Small intestine (tissue), 7 donors: Measurements from ENCODE around the gene CCDC107. TPM values are rescaled to one million over a fixed set of nuclear protein-coding genes. Genes with fewer than 3 reads are reported as not detected.

Experiments used
- DNase-seq, 2 donors: peaks; one replicate each; pipeline versions ENCODE4 v3.0.0 to v3.0.0-alpha.2; 2013
- FAIRE-seq: peaks from 2 replicates; lab custom pipeline; 2012; peaks lifted over from hg19 to GRCh38; lab: Jason Lieb, UNC
- H3K27ac ChIP-seq, 3 donors: one replicate each; pipeline ENCODE4 v1.5.1; 2013; ENCODE audit warnings: low read length in 2 of 3, mild to moderate bottlenecking in 2 of 3, control low read depth in 1 of 3, inconsistent platforms in 1 of 3, low read depth in 1 of 3, moderate library complexity in 1 of 3
- H3K27me3 ChIP-seq, 3 donors: one replicate each; pipeline ENCODE4 v1.6.1; 2013; ENCODE audit warnings: low read length in 3 of 3, inconsistent platforms in 1 of 3; ENCODE audit not compliant: control insufficient read depth in 3 of 3, insufficient read depth in 3 of 3
- H3K36me3 ChIP-seq, 3 donors: one replicate each; pipeline ENCODE4 v1.6.1; 2013; ENCODE audit warnings: low read length in 3 of 3, inconsistent platforms in 1 of 3, low read depth in 1 of 3, mild to moderate bottlenecking in 1 of 3, moderate library complexity in 1 of 3; ENCODE audit not compliant: control insufficient read depth in 3 of 3, insufficient read depth in 2 of 3
- H3K4me1 ChIP-seq, 3 donors: one replicate each; pipeline ENCODE4 v1.6.1; 2013; ENCODE audit warnings: low read length in 2 of 3, inconsistent platforms in 1 of 3, low read depth in 1 of 3, mild to moderate bottlenecking in 1 of 3, moderate library complexity in 1 of 3; ENCODE audit not compliant: control insufficient read depth in 3 of 3, insufficient read depth in 2 of 3
- H3K4me3 ChIP-seq, 3 donors: one replicate each; pipeline ENCODE4 v1.5.1; 2013; ENCODE audit warnings: low read length in 3 of 3, control low read depth in 1 of 3, inconsistent platforms in 1 of 3, low read depth in 1 of 3, mild to moderate bottlenecking in 1 of 3, moderate library complexity in 1 of 3
- H3K9me3 ChIP-seq, 2 donors: one replicate each; pipeline ENCODE4 v1.6.1; 2013; ENCODE audit warnings: low read depth in 1 of 2, low read length in 1 of 2; ENCODE audit not compliant: control insufficient read depth in 2 of 2, insufficient read depth in 1 of 2
- WGBS, 3 donors: extraction: QIAGEN DNeasy Blood & Tissue Kit; methylation state at CpG; one replicate each; pipeline ENCODE4 v1.1.7; 2013; 5-methylcytosine and 5-hydroxymethylcytosine counted together
- polyA plus RNA-seq, 4 donors: library from polyadenylated mRNA; stranded (reverse) in 3 of 4; unstranded in 1 of 4; fragments of 200-250 nt in 3 of 4; fragments of 120-200 nt in 1 of 4; gene quantifications; one replicate each; pipeline versions ENCODE4 v1.2.1 to v1.2.3, GENCODE V29; 2013
- donor health status: healthy with polysubstance abuse.
- donor health status: control.
- donor health status: control.
- donor health status: Bipolar disorder and iron deficiency.
- donor health status: healthy.

The CCDC107 gene
- polyA plus RNA-seq, 4 donors: 10.6 to 49.0 (median 27.3) TPM

DNA sequence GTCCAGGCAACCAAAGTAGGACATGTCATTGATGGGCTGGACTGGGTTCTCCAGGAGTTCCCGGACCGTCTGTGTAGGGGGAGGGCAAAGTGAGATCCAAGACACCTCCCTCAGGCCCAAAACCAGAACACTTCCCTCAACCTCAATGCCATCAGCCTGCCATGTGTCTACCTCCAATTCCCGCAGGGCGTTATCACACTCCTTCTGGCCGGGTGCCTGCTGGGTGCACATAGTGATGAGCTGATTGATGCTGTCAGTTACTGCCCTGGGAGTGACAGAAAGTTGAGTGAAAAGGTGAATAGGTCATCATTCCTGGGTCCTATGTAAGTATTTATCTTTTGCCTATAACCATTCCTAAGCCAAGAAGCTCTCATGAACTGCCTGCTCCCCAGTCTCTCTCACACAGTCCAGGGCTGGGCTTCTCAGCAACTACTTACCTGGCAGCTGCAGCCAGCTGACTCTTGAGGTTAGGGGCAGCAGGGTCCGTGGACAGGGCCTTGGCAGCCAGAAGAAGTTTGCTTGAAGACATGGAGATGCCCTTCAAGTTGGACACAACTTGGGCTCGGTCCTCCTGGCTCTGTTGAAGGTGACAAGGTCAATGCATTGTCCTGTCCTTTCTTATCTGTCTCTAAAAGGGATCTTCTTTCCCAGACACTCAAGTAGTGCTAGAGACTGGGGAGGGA lies 52.9 kb downstream of the CCDC107 start:
- no peaks in the 10 kb centered on the region for H3K4me1 ChIP-seq
- DNase-seq (no peak), FAIRE-seq (no peak)
- H3K27me3 ChIP-seq: no peaks in the 10 kb centered on the region
- no peaks in the 10 kb centered on the region for H3K9me3 ChIP-seq
- H3K4me3 ChIP-seq: no peak overlapping the region
- WGBS, 3 donors: 78 to 85% (median 83%) methylated on average over 7 of the region's 7 CpGs
- H3K36me3 ChIP-seq: peaks cover 34 to 85% (median 63%) of the 10 kb centered on the region in 3 donors
- H3K27ac ChIP-seq: no peak overlapping the region

Other genes with a start within 250 kb of the CCDC107 start
- gene RUSC2, start 168.2 kb upstream of the CCDC107 start, polyA plus RNA-seq: 1 to 10 TPM; 2.2 to 8.9 (median 5.2) TPM
- gene TESK1, start 53.0 kb upstream of the CCDC107 start, polyA plus RNA-seq: 10 to 100 TPM; 22.4 to 53.0 (median 43.1) TPM
- 1 to 10 TPM in 3 of 4 donors, under 1 TPM in 1; 0.54 to 2.3 (median 1.6) TPM for gene CD72, start 39.9 kb upstream of the CCDC107 start, polyA plus RNA-seq
- gene SIT1, start 7.4 kb upstream of the CCDC107 start, polyA plus RNA-seq: 1 to 10 TPM in 3 of 4 donors, under 1 TPM in 1; 0.89 to 5.9 (median 1.4) TPM
- 100 to 1,000 TPM in 1 of 4 donors, not detected in 3; 269 TPM for gene RMRP, start 273 bp upstream of the CCDC107 start, polyA plus RNA-seq
- 1 to 10 TPM in 2 of 4 donors, under 1 TPM in 2; 0.54 to 8.7 (median 3.3) TPM for gene ARHGEF39, start 6.9 kb downstream of the CCDC107 start, polyA plus RNA-seq
- 100 to 1,000 TPM in 1 of 4 donors, 1 to 10 TPM in 2, under 1 TPM in 1; 0.09 to 172 (median 4.4) TPM for gene CA9, start 15.6 kb downstream of the CCDC107 start, polyA plus RNA-seq
- 100 to 1,000 TPM in 1 of 4 donors, 10 to 100 TPM in 3; 23.0 to 253 (median 81.2) TPM for gene TPM2, start 31.6 kb downstream of the CCDC107 start, polyA plus RNA-seq
- 100 to 1,000 TPM in 1 of 4 donors, 10 to 100 TPM in 3; 82.1 to 103 (median 88.5) TPM for gene TLN1, start 73.9 kb downstream of the CCDC107 start, polyA plus RNA-seq
- 10 to 100 TPM; 22.3 to 31.2 (median 27.7) TPM for gene CREB3, start 74.4 kb downstream of the CCDC107 start, polyA plus RNA-seq
- 100 to 1,000 TPM in 3 of 4 donors, 10 to 100 TPM in 1; 63.4 to 176 (median 136) TPM for gene GBA2, start 90.9 kb downstream of the CCDC107 start, polyA plus RNA-seq
- 10 to 100 TPM in 3 of 4 donors, 1 to 10 TPM in 1; 8.1 to 20.9 (median 15.4) TPM for gene RGP1, start 91.0 kb downstream of the CCDC107 start, polyA plus RNA-seq
- gene MSMP, start 96.0 kb downstream of the CCDC107 start, polyA plus RNA-seq: under 1 TPM in 2 of 4 donors, not detected in 2; 0.18 to 0.52 TPM
- gene NPR2, start 133.3 kb downstream of the CCDC107 start, polyA plus RNA-seq: 10 to 100 TPM in 1 of 4 donors, 1 to 10 TPM in 2, under 1 TPM in 1; 0.89 to 12.0 (median 4.9) TPM
- under 1 TPM in 2 of 4 donors, not detected in 2; 0.49 to 0.72 TPM for gene SPAG8, start 154.0 kb downstream of the CCDC107 start, polyA plus RNA-seq
- 100 to 1,000 TPM in 2 of 4 donors, 10 to 100 TPM in 2; 34.4 to 138 (median 93.9) TPM for gene HINT2, start 156.8 kb downstream of the CCDC107 start, polyA plus RNA-seq
- under 1 TPM in 1 of 4 donors, not detected in 3; 0.09 TPM for gene FAM221B, start 170.4 kb downstream of the CCDC107 start, polyA plus RNA-seq
- gene TMEM8B, start 170.9 kb downstream of the CCDC107 start, polyA plus RNA-seq: 10 to 100 TPM in 1 of 4 donors, 1 to 10 TPM in 2, under 1 TPM in 1; 0.89 to 35.9 (median 4.5) TPM
- under 1 TPM in 1 of 4 donors, not detected in 3; 0.19 TPM for gene OR13J1, start 212.1 kb downstream of the CCDC107 start, polyA plus RNA-seq
- gene HRCT1, start 247.9 kb downstream of the CCDC107 start, polyA plus RNA-seq: 10 to 100 TPM in 1 of 4 donors, 1 to 10 TPM in 3; 1.8 to 17.8 (median 7.5) TPM